K562 (cell line): ENCODE results near the gene VARS1. TPM values are rescaled to one million over a fixed set of nuclear protein-coding genes. Genes with fewer than 3 reads are reported as not detected.
A peak's percentile ranks its signal among the peaks of the same experiment; 100 is the strongest.

Source experiments
- BDP1 ChIP-seq: IDR thresholded peaks from 3 replicates; pipeline ENCODE4 v1.6.1; 2011; ENCODE audit not compliant: insufficient read length, insufficient read depth
- BRD4 ChIP-seq: fragments of 200-600 bp; sonication (generic); IDR thresholded peaks from 2 replicates; pipeline ENCODE4 v1.6.1; 2017; ENCODE audit warnings: inconsistent platforms
- GTF3C2 ChIP-seq: IDR thresholded peaks from 3 replicates; pipeline ENCODE4 v1.6.1; 2011; ENCODE audit warnings: borderline replicate concordance, mild to moderate bottlenecking, moderate library complexity; ENCODE audit not compliant: insufficient read length; ENCODE audit errors: extremely low read depth
- HEY1 ChIP-seq: fragments of 250-450 bp; sonication (Bioruptor Pico); IDR thresholded peaks from 2 replicates; pipeline ENCODE4 v1.5.0; 2020; ENCODE audit warnings: mild to moderate bottlenecking, moderate library complexity, borderline replicate concordance
- HNRNPLL ChIP-seq: fragments of 200-400 bp; formaldehyde crosslinking; IDR thresholded peaks from 2 replicates; pipeline ENCODE4 v1.6.1; 2017; ENCODE audit warnings: low read length, low read depth, mild to moderate bottlenecking; ENCODE audit not compliant: poor library complexity, severe bottlenecking
- IRF2 ChIP-seq: sonication (generic); formaldehyde crosslinking; IDR thresholded peaks from 2 replicates; pipeline ENCODE4 v1.8.1; 2022; ENCODE audit warnings: mild to moderate bottlenecking, missing genetic modification reagents
- LARP7 ChIP-seq: fragments of 450-650 bp; IDR thresholded peaks from 2 replicates; pipeline ENCODE4 v1.6.1; 2016
- MAFF ChIP-seq: IDR thresholded peaks from 2 replicates; pipeline ENCODE4 v1.6.1; 2012; ENCODE audit warnings: low read length, improper control_type of control experiment
- PRMT5 ChIP-seq: sonication (generic); formaldehyde crosslinking; IDR thresholded peaks from 2 replicates; pipeline ENCODE4 v1.5.0; 2020; ENCODE audit warnings: missing genetic modification reagents
- RBM17 ChIP-seq: fragments of 200-400 bp; formaldehyde crosslinking; IDR thresholded peaks from 2 replicates; pipeline ENCODE4 v1.6.1; 2017; ENCODE audit warnings: low read depth, mild to moderate bottlenecking, low read length, borderline replicate concordance
- SAP30 ChIP-seq: fragments of 200-600 bp; sonication (generic); IDR thresholded peaks from 2 replicates; pipeline ENCODE4 v1.6.1; 2012; ENCODE audit warnings: borderline replicate concordance, low read depth, mild to moderate bottlenecking, moderate library complexity, low read length, control low read depth, inconsistent platforms; ENCODE audit not compliant: insufficient read depth, poor library complexity, severe bottlenecking
- SMARCB1 ChIP-seq: IDR thresholded peaks from 2 replicates; pipeline ENCODE4 v1.6.1; 2011; ENCODE audit warnings: improper control_type of control experiment, low read depth; ENCODE audit not compliant: insufficient read length
- SNIP1 ChIP-seq: fragments of 450-650 bp; IDR thresholded peaks from 2 replicates; pipeline ENCODE4 v1.7.1; 2017; ENCODE audit warnings: low read depth, mild to moderate bottlenecking
- TAL1 ChIP-seq: fragments of 450-650 bp; IDR thresholded peaks from 2 replicates; pipeline ENCODE4 v1.6.1; 2016; ENCODE audit warnings: mild to moderate bottlenecking
- TBL1XR1 ChIP-seq, 2 experiments: IDR thresholded peaks; 2 replicates each; pipeline ENCODE4 v1.6.1; 2012; ENCODE audit warnings: improper control_type of control experiment in 2 of 2, low read length in 2 of 2, mild to moderate bottlenecking in 1 of 2
- ZNF57 ChIP-seq: fragments of 450-650 bp; formaldehyde crosslinking; IDR thresholded peaks from 2 replicates; pipeline ENCODE4 v1.4.0; 2020; ENCODE audit warnings: mild to moderate bottlenecking, moderate library complexity
- polyA plus RNA-seq, 8 experiments: library from polyadenylated mRNA; depleted of rRNA in 4 of 8; stranded (reverse) in 5 of 8; unstranded in 3 of 8; fragments of >200 nt; fragmentation: Nextera tagmentation in 2 of 8; fragmentation: Illumina TruSeq in 1 of 8; extraction: Ambion mirVana in 2 of 8; extraction: Trizol in 1 of 8; gene quantifications; 2 replicates each; pipeline versions ENCODE4 v1.2.1 to v1.2.3, GENCODE V29; 2011 to 2014; ENCODE audit warnings: inconsistent platforms in 1 of 8, missing spikeins in 1 of 8
- total RNA-seq, 7 experiments: library from RNA; depleted of rRNA in 6 of 7; stranded (reverse); fragments of >200 nt in 6 of 7; fragmentation: Illumina TruSeq in 2 of 7; extraction: Trizol in 2 of 7; gene quantifications; 2 replicates each; pipeline versions ENCODE4 v1.2.1 to v1.2.3, GENCODE V29; 2011 to 2021; ENCODE audit warnings: low replicate concordance in 1 of 7
- TF ChIP-seq, protein P1 (sequence below), 3 experiments: fragments of 200-800 bp in 1 of 3; sonication (Bioruptor generic) in 1 of 3; sonication (generic) in 1 of 3; formaldehyde crosslinking in 1 of 3; IDR thresholded peaks; 2 replicates each; pipeline versions ENCODE4 v1.6.1 to v1.8.0; 2016 to 2022; ENCODE audit warnings: mild to moderate bottlenecking in 2 of 3, missing compliant biosample characterization in 2 of 3, missing genetic modification characterization in 2 of 3, missing genetic modification reagents in 1 of 3

Gene VARS1
- total and polyA plus RNA-seq, 9 of the 15 experiments (the other 6 are each of a cell fraction or from before 2014, with no cell fraction given): 2.9 to 488 (median 130) TPM

DNA sequence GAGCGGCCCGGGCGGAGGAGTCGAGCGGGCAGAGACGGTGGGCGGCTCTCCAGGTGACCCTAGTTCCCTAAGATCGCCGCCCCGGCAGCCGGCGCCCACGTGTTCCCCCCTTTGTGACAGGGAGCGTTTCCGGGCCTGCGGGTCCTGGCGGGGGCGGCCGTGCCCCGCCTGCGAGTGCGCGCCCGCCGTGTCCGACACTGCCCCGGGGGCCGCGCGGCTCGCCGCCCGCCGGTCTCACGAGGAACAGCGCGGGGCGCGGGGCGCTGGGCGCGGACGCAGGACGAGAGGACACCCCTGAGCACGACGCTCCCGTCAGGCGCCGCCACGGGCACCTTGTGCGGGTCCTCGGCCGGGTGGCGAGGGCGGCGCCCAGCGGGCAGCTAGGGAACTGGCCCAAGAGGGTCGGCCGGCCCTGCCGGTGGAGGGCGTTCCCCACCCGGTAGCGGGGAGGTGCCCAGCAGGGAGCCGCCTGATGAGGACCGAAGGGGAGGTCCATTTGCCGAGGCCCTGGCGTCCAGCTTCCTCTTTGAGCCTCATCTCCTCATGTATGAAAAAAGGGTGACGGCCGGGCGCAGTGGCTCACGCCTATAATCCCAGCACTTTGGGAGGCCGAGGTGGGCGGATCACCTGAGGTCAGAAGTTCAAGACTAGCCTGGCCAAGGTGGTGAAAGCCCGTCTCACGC lies at the start of gene VARS1 (continued):
- TF ChIP-seq, protein P1, sequence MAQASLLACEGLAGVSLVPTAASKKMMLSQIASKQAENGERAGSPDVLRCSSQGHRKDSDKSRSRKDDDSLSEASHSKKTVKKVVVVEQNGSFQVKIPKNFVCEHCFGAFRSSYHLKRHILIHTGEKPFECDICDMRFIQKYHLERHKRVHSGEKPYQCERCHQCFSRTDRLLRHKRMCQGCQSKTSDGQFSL (CRISPR knock-in tag; IDR thresholded peaks at IDR 0.05): no peak; the same call in 1 of the 2 replicates
- TF ChIP-seq, protein P1 (tag; IDR thresholded peaks at IDR 0.05): no peak
- TF ChIP-seq TBL1XR1 (IDR thresholded peaks at IDR 0.05; ENCODE audit: low read length in 2 of 2) (peak; percentile 60 to 72; a peak in 2 of 4 replicates), GTF3C2 (no peak), BDP1 (no peak), RBM17 (no peak), PRMT5 (CRISPR knock-in tag) (peak; percentile 83; the same call in 1 of the 2 replicates), MAFF (no peak), LARP7 (no peak), TAL1 (no peak), BRD4 (no peak), SNIP1 (no peak), HNRNPLL (no peak), HEY1 (CRISPR knock-in tag) (no peak; the same call in 1 of the 2 replicates), ZNF57 (CRISPR knock-in tag) (no peak), IRF2 (CRISPR knock-in tag) (peak; percentile 88), SMARCB1 (no peak), SAP30 (no peak)
